Measurements from ENCODE around the gene RANGRF. TPM values are rescaled to one million over a fixed set of nuclear protein-coding genes. Genes with fewer than 3 reads are reported as not detected.

Gene RANGRF
- polyA plus RNA-seq, 3 donors: 19.1 to 36.4 (median 32.4) TPM

GRCh38 chr17:8300627-8301242 lies 12.3 kb downstream of the RANGRF start:
- WGBS, 3 donors: 9 to 13% (median 13%) methylated on average over 8 of the region's 8 CpGs

DNA sequence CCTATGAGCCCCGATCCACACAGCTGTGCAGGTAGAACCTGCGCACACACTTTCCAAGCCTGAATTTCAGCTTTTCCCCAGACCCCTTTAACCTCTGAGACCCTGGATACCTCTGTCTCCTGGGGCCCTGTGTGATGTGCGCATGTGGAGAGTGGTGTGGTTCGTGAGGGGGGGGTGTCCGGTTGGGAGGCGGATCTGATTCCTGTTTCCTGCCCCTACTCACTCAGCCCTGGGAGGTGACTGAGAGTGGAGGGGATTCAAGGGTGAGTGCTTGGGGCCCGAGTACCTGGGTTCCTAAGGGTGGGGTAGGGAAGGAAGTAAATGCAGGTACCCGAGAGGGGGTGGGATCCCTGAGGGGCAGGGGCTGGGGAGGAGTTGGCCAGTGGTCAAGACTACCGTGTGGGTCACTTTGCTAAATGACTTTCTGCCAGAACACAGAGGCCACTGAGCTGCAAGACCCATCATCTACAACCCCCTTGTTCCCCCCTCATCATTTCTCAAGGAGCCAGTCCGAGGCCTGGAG lies 22.2 kb downstream of the RANGRF start:
- 39 to 59% (median 52%) methylated on average over 10 of the region's 10 CpGs for WGBS, 3 donors
- no peak overlapping the region for H3K27ac ChIP-seq (ENCODE audit: low read depth, low read length)

More at GRCh38 chr17:8300627-8301242, 12.3 kb downstream of the RANGRF start:
- H3K27ac ChIP-seq (ENCODE audit: low read depth, low read length): no peak overlapping the region

- no peak overlapping the region for H3K27ac ChIP-seq (ENCODE audit: low read depth, low read length)
- 55 to 73% (median 67%) methylated on average over 25 of the region's 25 CpGs for WGBS, 3 donors
Measured at GRCh38 chr17:8311131-8311790, 22.8 kb downstream of the RANGRF start.

GRCh38 chr17:8312251-8312650 lies 23.8 kb downstream of the RANGRF start:
- 65 to 69% (median 68%) methylated on average over 13 of the region's 13 CpGs for WGBS, 3 donors
- H3K27ac ChIP-seq (ENCODE audit: low read depth, low read length): no peak overlapping the region

DNA sequence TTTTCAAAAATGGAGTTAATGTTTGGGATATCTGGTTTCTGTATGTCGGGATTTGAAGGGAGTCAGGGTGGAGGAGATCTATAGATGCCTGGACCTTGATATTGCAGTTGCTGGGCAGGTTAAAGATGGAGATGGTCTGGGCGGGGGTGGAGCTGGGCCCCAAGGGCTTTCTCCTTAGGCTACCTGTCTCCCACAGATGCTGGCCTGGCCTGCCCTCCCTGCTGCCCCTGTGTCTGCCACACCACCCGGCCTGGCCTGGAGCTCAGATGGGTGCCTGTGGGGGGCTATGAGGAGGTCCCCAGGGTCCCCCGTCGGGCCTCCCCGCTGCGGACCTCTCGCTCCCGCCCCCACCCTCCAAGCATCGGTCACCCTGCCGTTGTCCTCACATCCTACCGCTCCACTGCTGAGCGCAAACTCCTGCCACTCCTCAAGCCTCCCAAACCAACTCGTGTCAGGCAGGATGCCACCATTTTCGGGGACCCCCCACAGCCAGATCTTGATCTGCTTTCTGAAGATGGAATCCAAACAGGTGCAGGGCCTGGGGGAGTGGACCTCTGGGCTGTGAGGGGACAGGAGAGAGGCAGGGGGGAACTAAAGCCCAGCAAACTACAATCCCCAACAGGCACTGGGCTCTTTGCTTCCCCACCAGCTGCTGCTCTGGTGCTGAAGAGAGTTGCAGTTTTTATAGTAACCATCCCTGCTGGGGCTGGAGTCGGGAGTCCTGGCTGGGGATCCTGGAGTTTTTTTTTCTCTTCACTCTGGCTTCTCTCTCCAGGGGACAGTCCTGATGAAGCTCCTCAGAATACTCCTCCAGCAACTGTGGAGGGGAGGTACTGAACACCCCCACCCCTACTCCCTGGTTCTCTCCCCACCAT lies 24.5 kb downstream of the RANGRF start:
- no peak overlapping the region for H3K27ac ChIP-seq (ENCODE audit: low read depth, low read length)
- WGBS, 3 donors: 56 to 73% (median 61%) methylated on average over 15 to 16 of the region's 16 CpGs

DNA sequence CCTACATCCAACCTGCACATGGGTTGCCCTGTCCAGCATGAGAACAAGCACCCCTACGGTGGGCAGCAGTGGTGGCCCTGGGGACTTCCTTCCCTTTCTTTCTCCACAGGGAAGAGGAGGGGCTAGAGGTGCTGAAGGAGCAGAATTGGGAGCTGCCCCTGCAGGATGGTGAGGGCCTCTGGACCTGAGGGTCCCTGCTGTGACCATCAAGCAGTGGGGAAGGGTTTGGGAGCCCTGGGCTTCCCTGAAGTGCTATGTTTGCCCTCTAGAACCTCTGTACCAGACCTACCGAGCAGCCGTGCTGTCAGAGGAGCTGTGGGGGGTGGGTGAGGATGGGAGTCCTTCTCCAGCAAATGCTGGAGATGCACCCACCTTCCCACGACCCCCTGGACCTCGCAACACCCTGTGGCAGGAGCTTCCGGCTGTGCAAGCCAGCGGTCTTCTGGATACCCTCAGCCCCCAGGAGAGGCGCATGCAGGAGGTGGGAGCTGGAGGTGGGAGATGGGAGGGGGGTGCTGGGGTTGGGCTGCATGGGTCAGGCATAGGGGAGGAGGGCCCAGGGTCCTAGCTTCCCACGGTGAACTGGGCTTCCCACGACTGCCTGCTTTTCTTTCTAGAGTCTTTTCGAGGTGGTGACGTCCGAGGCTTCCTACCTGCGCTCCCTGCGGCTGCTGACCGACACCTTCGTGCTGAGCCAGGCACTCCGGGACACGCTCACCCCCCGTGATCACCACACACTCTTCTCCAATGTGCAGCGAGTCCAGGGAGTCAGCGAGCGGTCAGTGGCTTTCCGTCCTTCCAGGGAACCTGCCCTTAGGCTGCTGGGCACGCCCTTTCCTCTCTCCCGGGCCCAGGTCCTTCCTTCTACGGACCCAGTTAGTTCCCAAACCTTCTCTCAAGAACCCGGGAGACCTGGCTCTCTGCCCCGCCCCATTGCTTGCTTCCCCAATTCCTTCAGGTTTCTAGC lies 26.6 kb downstream of the RANGRF start:
- no peak overlapping the region for H3K27ac ChIP-seq (ENCODE audit: low read depth, low read length)
- WGBS, 3 donors: 16 to 35% (median 23%) methylated on average over 27 to 29 of the region's 29 CpGs

DNA sequence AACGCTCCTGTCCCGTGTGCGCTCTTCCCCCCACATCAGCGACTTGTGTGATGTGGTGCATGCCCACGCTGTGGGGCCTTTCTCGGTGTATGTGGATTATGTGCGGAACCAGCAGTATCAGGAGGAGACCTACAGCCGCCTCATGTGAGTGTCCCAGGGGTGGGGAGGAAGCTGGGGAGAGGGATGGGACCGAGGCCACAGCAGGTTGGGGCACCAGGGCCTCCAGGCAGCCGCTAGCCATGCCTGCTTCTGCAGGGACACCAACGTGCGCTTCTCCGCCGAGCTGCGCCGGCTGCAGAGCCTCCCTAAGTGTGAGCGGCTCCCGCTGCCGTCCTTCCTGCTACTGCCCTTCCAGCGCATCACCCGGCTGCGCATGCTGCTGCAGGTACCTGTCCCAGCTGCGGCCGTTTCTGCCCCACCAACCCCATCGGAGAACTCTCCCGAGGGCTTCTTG lies 27.3 kb downstream of the RANGRF start:
- 42 to 64% (median 57%) methylated on average over 19 to 26 of the region's 26 CpGs for WGBS, 3 donors
- no peak overlapping the region for H3K27ac ChIP-seq (ENCODE audit: low read depth, low read length)

DNA sequence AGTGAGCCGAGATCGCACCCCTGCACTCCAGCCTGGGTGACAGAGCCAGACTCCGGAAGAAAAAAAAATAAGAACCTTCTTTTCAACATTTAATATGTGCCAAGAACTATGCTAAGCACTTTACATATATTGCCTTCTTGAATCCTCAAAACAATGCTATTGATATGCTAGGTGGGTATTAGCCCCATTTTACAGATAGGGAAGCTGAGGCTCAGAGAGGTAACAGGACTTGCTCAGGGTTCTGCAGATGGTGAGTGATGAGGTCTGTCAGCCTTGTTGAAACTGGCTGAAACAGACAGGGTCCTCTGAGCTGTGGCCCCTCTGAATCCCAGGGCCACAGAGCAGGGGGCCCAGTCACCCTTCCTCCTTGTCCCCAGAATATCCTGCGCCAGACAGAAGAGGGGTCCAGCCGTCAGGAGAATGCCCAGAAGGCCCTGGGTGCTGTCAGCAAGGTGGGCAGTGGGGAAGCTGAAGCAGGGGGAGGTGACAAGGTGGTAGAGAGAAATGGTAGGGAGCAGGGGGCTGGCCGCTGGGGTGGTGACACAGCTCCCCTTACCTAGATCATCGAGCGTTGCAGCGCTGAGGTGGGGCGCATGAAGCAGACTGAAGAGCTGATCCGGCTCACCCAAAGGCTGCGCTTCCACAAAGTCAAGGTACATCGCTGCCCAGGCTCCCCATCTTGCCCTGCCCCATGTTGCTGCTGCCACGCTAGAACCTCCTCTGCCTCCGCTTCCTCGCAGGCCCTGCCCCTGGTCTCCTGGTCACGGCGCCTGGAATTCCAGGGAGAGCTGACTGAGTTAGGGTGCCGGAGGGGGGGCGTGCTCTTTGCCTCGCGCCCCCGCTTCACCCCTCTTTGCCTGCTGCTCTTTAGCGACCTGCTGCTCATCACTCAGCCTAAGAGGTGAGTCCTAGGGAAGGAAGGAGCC lies 29.8 kb downstream of the RANGRF start:
- H3K27ac ChIP-seq (ENCODE audit: low read depth, low read length): no peak overlapping the region
- WGBS, 3 donors: 76 to 80% (median 78%) methylated on average over 24 of the region's 24 CpGs

GRCh38 chr17:8320262-8320661 lies 31.8 kb downstream of the RANGRF start:
- H3K27ac ChIP-seq (ENCODE audit: low read depth, low read length): no peak overlapping the region
- WGBS, 3 donors: 87 to 92% (median 92%) methylated on average over 4 of the region's 4 CpGs

DNA sequence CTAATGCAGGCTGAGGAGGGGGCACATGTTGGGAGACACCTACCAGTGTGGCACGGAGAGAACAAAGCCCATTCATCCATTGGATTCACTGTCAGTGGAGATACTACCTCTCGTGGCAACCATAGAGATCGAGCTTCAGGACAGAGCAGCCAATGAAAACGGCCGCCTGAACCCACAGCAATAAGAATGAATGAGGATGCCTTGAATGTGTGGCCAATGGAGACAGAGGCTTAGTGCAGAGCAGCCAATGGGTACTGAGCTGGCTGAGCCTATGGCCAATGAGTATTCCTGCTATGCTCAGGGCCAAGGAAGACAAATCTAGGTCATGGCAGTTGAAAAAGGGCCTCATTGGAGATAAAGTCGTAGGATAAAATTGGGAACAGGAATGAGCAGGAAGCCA lies 32.5 kb downstream of the RANGRF start:
- WGBS, 3 donors: 73 to 78% (median 77%) methylated on average over 6 of the region's 6 CpGs
- no peak overlapping the region for H3K27ac ChIP-seq (ENCODE audit: low read depth, low read length)

DNA sequence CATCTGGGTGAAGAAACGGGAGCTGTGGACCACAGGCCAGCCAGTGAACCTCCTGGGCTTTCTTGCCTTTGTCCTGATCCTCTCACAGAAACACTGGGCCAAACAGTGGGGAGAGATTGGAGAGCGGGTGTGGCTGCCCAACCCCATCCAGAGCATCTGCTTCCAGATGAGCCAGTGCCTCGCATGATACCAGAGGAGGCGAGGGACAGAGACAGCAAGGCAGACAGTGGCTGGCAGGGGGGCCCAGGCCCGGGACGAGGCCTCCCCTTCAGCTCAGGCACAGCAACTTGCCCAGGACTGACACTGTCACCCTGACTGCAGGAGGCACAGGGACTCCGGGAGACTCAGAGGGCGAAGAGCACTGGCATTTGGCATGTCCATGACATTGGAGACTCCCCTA lies 33.6 kb downstream of the RANGRF start:
- 81 to 86% (median 82%) methylated on average over 8 of the region's 8 CpGs for WGBS, 3 donors
- H3K27ac ChIP-seq (ENCODE audit: low read depth, low read length): no peak overlapping the region

- 69 to 82% (median 71%) methylated on average over 5 of the region's 5 CpGs for WGBS, 3 donors
- no peak overlapping the region for H3K27ac ChIP-seq (ENCODE audit: low read depth, low read length)
Measured at GRCh38 chr17:8324132-8324531, 35.7 kb downstream of the RANGRF start.

DNA sequence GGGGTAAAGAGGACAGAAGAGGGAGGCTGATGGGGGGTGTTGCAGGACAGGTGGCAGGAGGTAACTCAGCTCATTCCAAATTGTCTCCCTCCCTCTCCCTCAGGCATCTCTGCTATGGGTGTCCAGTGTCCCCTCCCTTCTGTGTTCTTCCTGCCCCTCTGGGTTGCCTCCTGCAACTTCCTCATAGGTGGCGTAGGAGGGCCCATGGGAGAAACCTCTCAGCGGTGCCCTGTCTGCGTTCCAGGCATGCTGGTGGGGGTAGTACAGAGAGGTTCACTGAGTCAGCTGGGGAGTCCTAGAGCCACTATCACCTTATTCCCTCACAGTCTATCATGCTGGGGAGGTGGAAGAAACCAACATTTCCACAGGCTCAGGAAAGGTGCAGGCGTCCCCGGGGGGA lies 36.5 kb downstream of the RANGRF start:
- 64 to 76% (median 68%) methylated on average over 5 of the region's 5 CpGs for WGBS, 3 donors
- peak overlapping the region; percentile 46 for H3K27ac ChIP-seq (ENCODE audit: low read depth, low read length)

DNA sequence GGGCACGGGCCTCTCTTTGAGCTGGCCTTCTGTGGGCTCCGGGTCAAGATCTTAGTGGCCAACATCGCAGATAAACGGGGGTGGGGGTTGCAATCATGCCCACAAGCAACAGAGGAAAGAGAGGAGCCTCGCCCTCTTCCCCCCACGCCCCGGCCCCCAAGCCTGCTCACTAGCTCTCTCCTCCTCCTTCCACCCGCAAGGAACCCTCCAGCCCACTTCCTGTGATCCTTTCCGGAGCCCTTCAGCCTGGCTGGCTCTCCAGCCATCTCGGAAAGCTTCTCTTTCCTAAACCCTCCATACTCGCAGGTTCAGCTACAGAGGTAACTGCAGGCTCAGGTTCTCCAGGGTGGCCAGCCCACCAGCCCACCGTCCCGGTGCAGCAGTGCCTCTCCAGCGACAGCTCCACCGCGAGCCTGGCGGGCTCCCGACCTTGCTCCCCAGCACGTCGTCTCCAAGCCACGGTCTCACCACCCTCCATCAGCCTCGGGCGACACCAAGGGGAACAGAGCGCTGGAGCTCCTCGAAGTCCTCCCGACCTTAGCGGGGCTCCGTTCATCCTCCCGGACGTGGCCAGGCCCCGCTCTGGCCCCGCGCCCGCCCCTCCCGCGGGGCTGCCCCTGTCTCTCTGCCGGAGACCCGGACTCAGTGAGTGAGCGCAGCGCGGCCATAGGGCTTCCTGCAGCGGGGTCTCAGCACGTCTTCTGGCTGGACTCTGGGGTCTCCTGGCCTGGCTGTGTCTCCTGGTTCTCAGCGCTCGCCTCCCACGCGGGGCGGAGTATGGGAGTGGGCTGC lies 38.2 kb downstream of the RANGRF start:
- H3K27ac ChIP-seq (ENCODE audit: low read depth, low read length): no peak overlapping the region
- 1 to 4% (median 2%) methylated on average over 47 to 48 of the region's 48 CpGs for WGBS, 3 donors

GRCh38 chr17:8327303-8327649 lies 38.8 kb downstream of the RANGRF start:
- no peak overlapping the region for H3K27ac ChIP-seq (ENCODE audit: low read depth, low read length)
- WGBS, 3 donors: 9 to 14% (median 10%) methylated on average over 25 of the region's 25 CpGs

GRCh38 chr17:8332128-8332527 lies 43.7 kb downstream of the RANGRF start:
- no peak overlapping the region for H3K27ac ChIP-seq (ENCODE audit: low read depth, low read length)
- WGBS, 3 donors: 73 to 87% (median 86%) methylated on average over 2 of the region's 2 CpGs

Data from adipose tissue (tissue), 3 donors.